Loucy (cell line): ENCODE measurements around the gene CCDC167.

Source experiments
- CTCF ChIP-seq: fragments of 200-600 bp; sonication (generic); conservative IDR thresholded peaks from 2 replicates; pipeline ENCODE4 v1.5.1; 2014; ENCODE audit warnings: mild to moderate bottlenecking, antibody characterized with exemption, low read length
- EZH2phosphoT487 ChIP-seq: fragments of 200-600 bp; IDR thresholded peaks from 2 replicates; pipeline ENCODE4 v1.6.1; 2018; ENCODE audit warnings: antibody characterized with exemption, mild to moderate bottlenecking, moderate library complexity, borderline replicate concordance

- TF ChIP-seq EZH2phosphoT487, result no peak
- TF ChIP-seq CTCF, result no peak
Observed at GRCh38 chr6:37525460-37526357, 26.0 kb upstream of the CCDC167 start.
